ENCODE data around the gene DNAJC1.

- no peak for TF ChIP-seq CTCF (IDR thresholded peaks at IDR 0.05)
- TF ChIP-seq, protein P1, sequence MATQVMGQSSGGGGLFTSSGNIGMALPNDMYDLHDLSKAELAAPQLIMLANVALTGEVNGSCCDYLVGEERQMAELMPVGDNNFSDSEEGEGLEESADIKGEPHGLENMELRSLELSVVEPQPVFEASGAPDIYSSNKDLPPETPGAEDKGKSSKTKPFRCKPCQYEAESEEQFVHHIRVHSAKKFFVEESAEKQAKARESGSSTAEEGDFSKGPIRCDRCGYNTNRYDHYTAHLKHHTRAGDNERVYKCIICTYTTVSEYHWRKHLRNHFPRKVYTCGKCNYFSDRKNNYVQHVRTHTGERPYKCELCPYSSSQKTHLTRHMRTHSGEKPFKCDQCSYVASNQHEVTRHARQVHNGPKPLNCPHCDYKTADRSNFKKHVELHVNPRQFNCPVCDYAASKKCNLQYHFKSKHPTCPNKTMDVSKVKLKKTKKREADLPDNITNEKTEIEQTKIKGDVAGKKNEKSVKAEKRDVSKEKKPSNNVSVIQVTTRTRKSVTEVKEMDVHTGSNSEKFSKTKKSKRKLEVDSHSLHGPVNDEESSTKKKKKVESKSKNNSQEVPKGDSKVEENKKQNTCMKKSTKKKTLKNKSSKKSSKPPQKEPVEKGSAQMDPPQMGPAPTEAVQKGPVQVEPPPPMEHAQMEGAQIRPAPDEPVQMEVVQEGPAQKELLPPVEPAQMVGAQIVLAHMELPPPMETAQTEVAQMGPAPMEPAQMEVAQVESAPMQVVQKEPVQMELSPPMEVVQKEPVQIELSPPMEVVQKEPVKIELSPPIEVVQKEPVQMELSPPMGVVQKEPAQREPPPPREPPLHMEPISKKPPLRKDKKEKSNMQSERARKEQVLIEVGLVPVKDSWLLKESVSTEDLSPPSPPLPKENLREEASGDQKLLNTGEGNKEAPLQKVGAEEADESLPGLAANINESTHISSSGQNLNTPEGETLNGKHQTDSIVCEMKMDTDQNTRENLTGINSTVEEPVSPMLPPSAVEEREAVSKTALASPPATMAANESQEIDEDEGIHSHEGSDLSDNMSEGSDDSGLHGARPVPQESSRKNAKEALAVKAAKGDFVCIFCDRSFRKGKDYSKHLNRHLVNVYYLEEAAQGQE (IDR thresholded peaks at IDR 0.05; ENCODE audit: insufficient read depth in 1 of 2, low read depth in 2 of 2, low read length in 1 of 2), result no peak
- no peak for TF ChIP-seq POLR2AphosphoS5 (IDR thresholded peaks at IDR 0.05; ENCODE audit: low read depth, low read length)
- TF ChIP-seq SIN3A (IDR thresholded peaks at IDR 0.05; ENCODE audit: borderline replicate concordance, insufficient read depth, low read depth, low read length), result no peak
Measured at GRCh38 chr10:21907436-21907835, 96.1 kb downstream of the DNAJC1 start.

Data from Panc1 (cell line).